ENCODE results near the gene SEMA4F.

Gene SEMA4F

GRCh38 chr2:74682501-74682900 lies 28.5 kb downstream of the SEMA4F start:
- 0 out of 22 replicates have a peak, but pooled peaks cover 0 to 3% (median 0%) of the 10 kb centered on the region in 11 experiments for H3K9me3 ChIP-seq (replicated peaks in 1 of 11)

GRCh38 chr2:74685408-74685807 lies 31.4 kb downstream of the SEMA4F start:
- H3K4me2 ChIP-seq, result no peak overlapping the region
- H3K9ac ChIP-seq, result no peak overlapping the region
- no peak overlapping the region for H3K4me3 ChIP-seq
- no peak for TF ChIP-seq Cebpa-rat (IDR thresholded peaks at IDR 0.05)
- no peaks in the 10 kb centered on the region for H4K20me1 ChIP-seq
- no peak overlapping the region for H3K27ac ChIP-seq
- peaks cover 0 to 4% (median 0%) of the 10 kb centered on the region in 10 experiments; a peak in 2 of 20 replicates for H3K4me1 ChIP-seq
- no peaks in the 10 kb centered on the region for H3K27me3 ChIP-seq
- 0 out of 22 replicates have a peak, but pooled peaks cover 0 to 3% (median 0%) of the 10 kb centered on the region in 11 experiments for H3K9me3 ChIP-seq (replicated peaks in 1 of 11)
- H3K36me3 ChIP-seq, result peaks cover 0 to 13% (median under 1%) of the 10 kb centered on the region in 11 experiments; a peak in 5 of 22 replicates

More at GRCh38 chr2:74682501-74682900, 28.5 kb downstream of the SEMA4F start:
- no peak overlapping the region for H3K9ac ChIP-seq
- H3K27ac ChIP-seq, result no peak overlapping the region
- H3K4me3 ChIP-seq, result no peak overlapping the region
- TF ChIP-seq Cebpa-rat (IDR thresholded peaks at IDR 0.05), result no peak
- no peaks in the 10 kb centered on the region for H3K27me3 ChIP-seq
- H3K4me1 ChIP-seq, result peaks cover 0 to 4% (median 0%) of the 10 kb centered on the region in 10 experiments; a peak in 2 of 20 replicates
- no peaks in the 10 kb centered on the region for H4K20me1 ChIP-seq
- peaks cover 6 to 27% (median 16%) of the 10 kb centered on the region in 11 experiments; a peak in 16 of 22 replicates for H3K36me3 ChIP-seq
- H3K4me2 ChIP-seq, result 0 out of 22 replicates have a peak overlapping the region, but pooled peaks of 1 of the 11 experiments have one; percentile 7

- no peaks in the 10 kb centered on the region for H3K36me3 ChIP-seq
- H4K20me1 ChIP-seq, result no peaks in the 10 kb centered on the region
- H3K4me3 ChIP-seq, result no peak overlapping the region
- no peak overlapping the region for H3K9ac ChIP-seq
- no peak for TF ChIP-seq Cebpa-rat (IDR thresholded peaks at IDR 0.05)
- H3K9me3 ChIP-seq (replicated peaks in 1 of 11), result 0 out of 22 replicates have a peak, but pooled peaks cover 0 to 3% (median 0%) of the 10 kb centered on the region in 11 experiments
- H3K27ac ChIP-seq, result no peak overlapping the region
- no peak overlapping the region for H3K4me2 ChIP-seq
- peaks cover 0 to 9% (median 6%) of the 10 kb centered on the region in 10 experiments; a peak in 9 of 20 replicates for H3K4me1 ChIP-seq
- H3K27me3 ChIP-seq, result no peaks in the 10 kb centered on the region
Measured at GRCh38 chr2:74688881-74689280, 34.8 kb downstream of the SEMA4F start.

- Histone ChIP-seq H3K9me3 (replicated peaks in 1 of 11) (0 out of 22 replicates have a peak, but pooled peaks cover 0 to 3% (median 0%) of the 10 kb centered on the region in 11 experiments), H3K4me1 (peaks cover 0 to 16% (median 8%) of the 10 kb centered on the region in 10 experiments; a peak in 10 of 20 replicates), H3K27me3 (no peaks in the 10 kb centered on the region), H3K36me3 (no peaks in the 10 kb centered on the region), H3K9ac (no peak overlapping the region), H3K27ac (no peak overlapping the region), H3K4me2 (no peak overlapping the region), H4K20me1 (no peaks in the 10 kb centered on the region), H3K4me3 (no peak overlapping the region)
- TF ChIP-seq Cebpa-rat (IDR thresholded peaks at IDR 0.05), result no peak
Measured at GRCh38 chr2:74689671-74690070, 35.6 kb downstream of the SEMA4F start.

- H3K36me3 ChIP-seq, result no peaks in the 10 kb centered on the region
- no peak overlapping the region for H3K4me2 ChIP-seq
- H3K27ac ChIP-seq, result no peak overlapping the region
- H3K9me3 ChIP-seq (replicated peaks in 1 of 11), result no peaks in the 10 kb centered on the region
- H4K20me1 ChIP-seq, result no peaks in the 10 kb centered on the region
- H3K9ac ChIP-seq, result no peak overlapping the region
- H3K4me3 ChIP-seq, result no peak overlapping the region
- no peak for TF ChIP-seq Cebpa-rat (IDR thresholded peaks at IDR 0.05)
- peaks cover 0 to 16% (median 8%) of the 10 kb centered on the region in 10 experiments; a peak in 10 of 20 replicates for H3K4me1 ChIP-seq
- no peaks in the 10 kb centered on the region for H3K27me3 ChIP-seq
Measured at GRCh38 chr2:74690571-74690970, 36.5 kb downstream of the SEMA4F start.

GRCh38 chr2:74691929-74692328 lies 37.9 kb downstream of the SEMA4F start:
- Histone ChIP-seq H3K4me3 (no peak overlapping the region), H3K4me1 (peaks cover 0 to 16% (median 8%) of the 10 kb centered on the region in 10 experiments; a peak in 10 of 20 replicates), H3K27ac (no peak overlapping the region; a peak in 1 of 22 replicates), H4K20me1 (no peaks in the 10 kb centered on the region), H3K9ac (no peak overlapping the region), H3K27me3 (no peaks in the 10 kb centered on the region), H3K4me2 (0 out of 22 replicates have a peak overlapping the region, but pooled peaks of 1 of the 11 experiments have one; percentile 0), H3K36me3 (no peaks in the 10 kb centered on the region), H3K9me3 (replicated peaks in 1 of 11) (no peaks in the 10 kb centered on the region)
- TF ChIP-seq Cebpa-rat (IDR thresholded peaks at IDR 0.05), result no peak

GRCh38 chr2:74693213-74693612 lies 39.2 kb downstream of the SEMA4F start:
- TF ChIP-seq Cebpa-rat (IDR thresholded peaks at IDR 0.05), result no peak
- H3K36me3 ChIP-seq, result no peaks in the 10 kb centered on the region
- H3K9ac ChIP-seq, result no peak overlapping the region
- no peak overlapping the region for H3K27ac ChIP-seq
- no peaks in the 10 kb centered on the region for H3K27me3 ChIP-seq
- H4K20me1 ChIP-seq, result no peaks in the 10 kb centered on the region
- no peak overlapping the region for H3K4me3 ChIP-seq
- peaks cover 0 to 16% (median 8%) of the 10 kb centered on the region in 10 experiments; a peak in 10 of 20 replicates for H3K4me1 ChIP-seq
- peak overlapping the region in 3 of 11 experiments; percentile 1 to 32 (median 6); a peak in 4 of 22 replicates for H3K4me2 ChIP-seq
- no peaks in the 10 kb centered on the region for H3K9me3 ChIP-seq (replicated peaks in 1 of 11)

- Histone ChIP-seq H3K9ac (no peak overlapping the region), H4K20me1 (no peaks in the 10 kb centered on the region), H3K27ac (no peak overlapping the region), H3K4me2 (peak overlapping the region in 3 of 11 experiments; percentile 1 to 32 (median 6); a peak in 4 of 22 replicates), H3K27me3 (no peaks in the 10 kb centered on the region), H3K4me3 (no peak overlapping the region), H3K9me3 (replicated peaks in 1 of 11) (no peaks in the 10 kb centered on the region), H3K4me1 (peaks cover 0 to 16% (median 8%) of the 10 kb centered on the region in 10 experiments; a peak in 10 of 20 replicates), H3K36me3 (no peaks in the 10 kb centered on the region)
- no peak for TF ChIP-seq Cebpa-rat (IDR thresholded peaks at IDR 0.05)
Measured at GRCh38 chr2:74693668-74694067, 39.6 kb downstream of the SEMA4F start.

GRCh38 chr2:74694281-74694680 lies 40.2 kb downstream of the SEMA4F start:
- no peaks in the 10 kb centered on the region for H3K27me3 ChIP-seq
- H3K4me2 ChIP-seq, result peak overlapping the region in 3 of 11 experiments; percentile 1 to 32 (median 6); a peak in 3 of 22 replicates
- no peaks in the 10 kb centered on the region for H3K36me3 ChIP-seq
- H3K9me3 ChIP-seq (replicated peaks in 1 of 11), result no peaks in the 10 kb centered on the region
- H3K4me3 ChIP-seq, result no peak overlapping the region
- H3K4me1 ChIP-seq, result peaks cover 0 to 16% (median 8%) of the 10 kb centered on the region in 10 experiments; a peak in 10 of 20 replicates
- no peak for TF ChIP-seq Cebpa-rat (IDR thresholded peaks at IDR 0.05)
- no peak overlapping the region for H3K27ac ChIP-seq
- no peaks in the 10 kb centered on the region for H4K20me1 ChIP-seq
- H3K9ac ChIP-seq, result no peak overlapping the region
